ENCODE results near the gene SERPINC1. TPM values are rescaled to one million over a fixed set of nuclear protein-coding genes. Genes with fewer than 3 reads are reported as not detected.

Gene SERPINC1
- total RNA-seq, 1 experiment from 2014 or later, result 0.57 TPM

- TF ChIP-seq, protein P1, sequence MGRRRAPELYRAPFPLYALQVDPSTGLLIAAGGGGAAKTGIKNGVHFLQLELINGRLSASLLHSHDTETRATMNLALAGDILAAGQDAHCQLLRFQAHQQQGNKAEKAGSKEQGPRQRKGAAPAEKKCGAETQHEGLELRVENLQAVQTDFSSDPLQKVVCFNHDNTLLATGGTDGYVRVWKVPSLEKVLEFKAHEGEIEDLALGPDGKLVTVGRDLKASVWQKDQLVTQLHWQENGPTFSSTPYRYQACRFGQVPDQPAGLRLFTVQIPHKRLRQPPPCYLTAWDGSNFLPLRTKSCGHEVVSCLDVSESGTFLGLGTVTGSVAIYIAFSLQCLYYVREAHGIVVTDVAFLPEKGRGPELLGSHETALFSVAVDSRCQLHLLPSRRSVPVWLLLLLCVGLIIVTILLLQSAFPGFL (CRISPR knock-in tag; IDR thresholded peaks at IDR 0.05; ENCODE audit: borderline replicate concordance), result no peak
- TF ChIP-seq HMGA2 (CRISPR knock-in tag; IDR thresholded peaks at IDR 0.05), result no peak
- no peak for TF ChIP-seq EMX1 (CRISPR knock-in tag; IDR thresholded peaks at IDR 0.05)
- TF ChIP-seq NR2C2 (CRISPR knock-in tag; IDR thresholded peaks at IDR 0.05), result peak; percentile 77
- TF ChIP-seq PRDM15 (CRISPR knock-in tag; IDR thresholded peaks at IDR 0.05), result no peak
- no peak for TF ChIP-seq OVOL2 (CRISPR knock-in tag; IDR thresholded peaks at IDR 0.05; ENCODE audit: borderline replicate concordance)
- TF ChIP-seq CREM (CRISPR knock-in tag; IDR thresholded peaks at IDR 0.05), result peak; percentile 42; the same call in 1 of the 2 replicates
- peak; percentile 48 for TF ChIP-seq FOXP1 (CRISPR knock-in tag; IDR thresholded peaks at IDR 0.05; ENCODE audit: borderline replicate concordance)
- peak; percentile 91 for TF ChIP-seq ETV6 (CRISPR knock-in tag; IDR thresholded peaks at IDR 0.05)
- TF ChIP-seq, protein P2, sequence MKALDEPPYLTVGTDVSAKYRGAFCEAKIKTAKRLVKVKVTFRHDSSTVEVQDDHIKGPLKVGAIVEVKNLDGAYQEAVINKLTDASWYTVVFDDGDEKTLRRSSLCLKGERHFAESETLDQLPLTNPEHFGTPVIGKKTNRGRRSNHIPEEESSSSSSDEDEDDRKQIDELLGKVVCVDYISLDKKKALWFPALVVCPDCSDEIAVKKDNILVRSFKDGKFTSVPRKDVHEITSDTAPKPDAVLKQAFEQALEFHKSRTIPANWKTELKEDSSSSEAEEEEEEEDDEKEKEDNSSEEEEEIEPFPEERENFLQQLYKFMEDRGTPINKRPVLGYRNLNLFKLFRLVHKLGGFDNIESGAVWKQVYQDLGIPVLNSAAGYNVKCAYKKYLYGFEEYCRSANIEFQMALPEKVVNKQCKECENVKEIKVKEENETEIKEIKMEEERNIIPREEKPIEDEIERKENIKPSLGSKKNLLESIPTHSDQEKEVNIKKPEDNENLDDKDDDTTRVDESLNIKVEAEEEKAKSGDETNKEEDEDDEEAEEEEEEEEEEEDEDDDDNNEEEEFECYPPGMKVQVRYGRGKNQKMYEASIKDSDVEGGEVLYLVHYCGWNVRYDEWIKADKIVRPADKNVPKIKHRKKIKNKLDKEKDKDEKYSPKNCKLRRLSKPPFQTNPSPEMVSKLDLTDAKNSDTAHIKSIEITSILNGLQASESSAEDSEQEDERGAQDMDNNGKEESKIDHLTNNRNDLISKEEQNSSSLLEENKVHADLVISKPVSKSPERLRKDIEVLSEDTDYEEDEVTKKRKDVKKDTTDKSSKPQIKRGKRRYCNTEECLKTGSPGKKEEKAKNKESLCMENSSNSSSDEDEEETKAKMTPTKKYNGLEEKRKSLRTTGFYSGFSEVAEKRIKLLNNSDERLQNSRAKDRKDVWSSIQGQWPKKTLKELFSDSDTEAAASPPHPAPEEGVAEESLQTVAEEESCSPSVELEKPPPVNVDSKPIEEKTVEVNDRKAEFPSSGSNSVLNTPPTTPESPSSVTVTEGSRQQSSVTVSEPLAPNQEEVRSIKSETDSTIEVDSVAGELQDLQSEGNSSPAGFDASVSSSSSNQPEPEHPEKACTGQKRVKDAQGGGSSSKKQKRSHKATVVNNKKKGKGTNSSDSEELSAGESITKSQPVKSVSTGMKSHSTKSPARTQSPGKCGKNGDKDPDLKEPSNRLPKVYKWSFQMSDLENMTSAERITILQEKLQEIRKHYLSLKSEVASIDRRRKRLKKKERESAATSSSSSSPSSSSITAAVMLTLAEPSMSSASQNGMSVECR (CRISPR knock-in tag; IDR thresholded peaks at IDR 0.05; ENCODE audit: borderline replicate concordance), result peak; percentile 50; the same call in 1 of the 2 replicates
- no peak for TF ChIP-seq ZBTB21 (CRISPR knock-in tag; IDR thresholded peaks at IDR 0.05; ENCODE audit: borderline replicate concordance)
- TF ChIP-seq HMGXB4 (CRISPR knock-in tag; IDR thresholded peaks at IDR 0.05), result 0 out of 2 replicates have a peak, but pooled peaks have one; percentile 12
- no peak for TF ChIP-seq SOX15 (CRISPR knock-in tag; IDR thresholded peaks at IDR 0.05)
- peak; percentile 46; the same call in 1 of the 2 replicates for TF ChIP-seq FOXP4 (CRISPR knock-in tag; IDR thresholded peaks at IDR 0.05)
- TF ChIP-seq, protein P3, sequence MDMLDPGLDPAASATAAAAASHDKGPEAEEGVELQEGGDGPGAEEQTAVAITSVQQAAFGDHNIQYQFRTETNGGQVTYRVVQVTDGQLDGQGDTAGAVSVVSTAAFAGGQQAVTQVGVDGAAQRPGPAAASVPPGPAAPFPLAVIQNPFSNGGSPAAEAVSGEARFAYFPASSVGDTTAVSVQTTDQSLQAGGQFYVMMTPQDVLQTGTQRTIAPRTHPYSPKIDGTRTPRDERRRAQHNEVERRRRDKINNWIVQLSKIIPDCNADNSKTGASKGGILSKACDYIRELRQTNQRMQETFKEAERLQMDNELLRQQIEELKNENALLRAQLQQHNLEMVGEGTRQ (CRISPR knock-in tag; IDR thresholded peaks at IDR 0.05), result no peak
- TF ChIP-seq, protein P4, sequence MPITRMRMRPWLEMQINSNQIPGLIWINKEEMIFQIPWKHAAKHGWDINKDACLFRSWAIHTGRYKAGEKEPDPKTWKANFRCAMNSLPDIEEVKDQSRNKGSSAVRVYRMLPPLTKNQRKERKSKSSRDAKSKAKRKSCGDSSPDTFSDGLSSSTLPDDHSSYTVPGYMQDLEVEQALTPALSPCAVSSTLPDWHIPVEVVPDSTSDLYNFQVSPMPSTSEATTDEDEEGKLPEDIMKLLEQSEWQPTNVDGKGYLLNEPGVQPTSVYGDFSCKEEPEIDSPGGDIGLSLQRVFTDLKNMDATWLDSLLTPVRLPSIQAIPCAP (CRISPR knock-in tag; IDR thresholded peaks at IDR 0.05), result no peak
- TF ChIP-seq, protein P5, sequence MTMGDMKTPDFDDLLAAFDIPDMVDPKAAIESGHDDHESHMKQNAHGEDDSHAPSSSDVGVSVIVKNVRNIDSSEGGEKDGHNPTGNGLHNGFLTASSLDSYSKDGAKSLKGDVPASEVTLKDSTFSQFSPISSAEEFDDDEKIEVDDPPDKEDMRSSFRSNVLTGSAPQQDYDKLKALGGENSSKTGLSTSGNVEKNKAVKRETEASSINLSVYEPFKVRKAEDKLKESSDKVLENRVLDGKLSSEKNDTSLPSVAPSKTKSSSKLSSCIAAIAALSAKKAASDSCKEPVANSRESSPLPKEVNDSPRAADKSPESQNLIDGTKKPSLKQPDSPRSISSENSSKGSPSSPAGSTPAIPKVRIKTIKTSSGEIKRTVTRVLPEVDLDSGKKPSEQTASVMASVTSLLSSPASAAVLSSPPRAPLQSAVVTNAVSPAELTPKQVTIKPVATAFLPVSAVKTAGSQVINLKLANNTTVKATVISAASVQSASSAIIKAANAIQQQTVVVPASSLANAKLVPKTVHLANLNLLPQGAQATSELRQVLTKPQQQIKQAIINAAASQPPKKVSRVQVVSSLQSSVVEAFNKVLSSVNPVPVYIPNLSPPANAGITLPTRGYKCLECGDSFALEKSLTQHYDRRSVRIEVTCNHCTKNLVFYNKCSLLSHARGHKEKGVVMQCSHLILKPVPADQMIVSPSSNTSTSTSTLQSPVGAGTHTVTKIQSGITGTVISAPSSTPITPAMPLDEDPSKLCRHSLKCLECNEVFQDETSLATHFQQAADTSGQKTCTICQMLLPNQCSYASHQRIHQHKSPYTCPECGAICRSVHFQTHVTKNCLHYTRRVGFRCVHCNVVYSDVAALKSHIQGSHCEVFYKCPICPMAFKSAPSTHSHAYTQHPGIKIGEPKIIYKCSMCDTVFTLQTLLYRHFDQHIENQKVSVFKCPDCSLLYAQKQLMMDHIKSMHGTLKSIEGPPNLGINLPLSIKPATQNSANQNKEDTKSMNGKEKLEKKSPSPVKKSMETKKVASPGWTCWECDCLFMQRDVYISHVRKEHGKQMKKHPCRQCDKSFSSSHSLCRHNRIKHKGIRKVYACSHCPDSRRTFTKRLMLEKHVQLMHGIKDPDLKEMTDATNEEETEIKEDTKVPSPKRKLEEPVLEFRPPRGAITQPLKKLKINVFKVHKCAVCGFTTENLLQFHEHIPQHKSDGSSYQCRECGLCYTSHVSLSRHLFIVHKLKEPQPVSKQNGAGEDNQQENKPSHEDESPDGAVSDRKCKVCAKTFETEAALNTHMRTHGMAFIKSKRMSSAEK (CRISPR knock-in tag; IDR thresholded peaks at IDR 0.05; ENCODE audit: borderline replicate concordance), result no peak
These were observed 48.7 kb downstream of the SERPINC1 start, which contains the start of gene ZBTB37 (continued) for GRCh38 chr1:173868266-173869020.
